22Rv1 (cell line): Measurements from ENCODE around the gene PCSK6.

ENCODE experiments used
- CTCF ChIP-seq: fragments of 450-650 bp; IDR thresholded peaks from 2 replicates; pipeline ENCODE4 v1.5.1; 2017; ENCODE audit warnings: mild to moderate bottlenecking
- ZFX ChIP-seq: fragments of 450-650 bp; IDR thresholded peaks from 2 replicates; pipeline ENCODE4 v1.6.1; 2017; ENCODE audit warnings: antibody characterized with exemption, borderline replicate concordance

- no peak for TF ChIP-seq CTCF
- TF ChIP-seq ZFX = no peak
Measured at GRCh38 chr15:101264911-101265641, 224.4 kb downstream of the PCSK6 start.
